Thoracic aorta (tissue), 2 donors: Measurements from ENCODE around the gene CRTC3. TPM values are rescaled to one million over a fixed set of nuclear protein-coding genes. Genes with fewer than 3 reads are reported as not detected.
"Not testable (repeated sequence)": the region's sequence is repeated elsewhere in the genome, so short reads cannot be mapped to it uniquely, and the experiment has no call there.

Experiments
- ATAC-seq: fragments of 150-250 bp; one replicate; pipeline ENCODE4 v1.8.0; 2017; ENCODE audit warnings: low read depth; ENCODE audit not compliant: insufficient number of reproducible peaks, low FRiP score
- DNase-seq: peaks from one replicate; pipeline ENCODE4 v3.0.0-alpha.2; 2020; ENCODE audit warnings: low spot score
- H3K27ac ChIP-seq, 2 donors: fragments of 200-600 bp; sonication (generic); 1 replicate in 1 of 2; 2 replicates in 1 of 2; pipeline ENCODE4 v1.5.1; 2016; ENCODE audit warnings: mild to moderate bottlenecking in 2 of 2, moderate library complexity in 2 of 2
- H3K27me3 ChIP-seq: fragments of 200-600 bp; sonication (generic); replicated peaks from 2 replicates; pipeline ENCODE4 v1.6.0; 2016; ENCODE audit warnings: mild to moderate bottlenecking; ENCODE audit not compliant: insufficient read depth
- H3K36me3 ChIP-seq: fragments of 200-600 bp; sonication (generic); one replicate; pipeline ENCODE4 v1.5.1; 2016
- H3K4me1 ChIP-seq, 2 donors: fragments of 200-600 bp; sonication (generic); 1 replicate in 1 of 2; 2 replicates in 1 of 2; pipeline versions ENCODE4 v1.5.1 to v1.6.0; 2016; ENCODE audit warnings: low read depth in 2 of 2, mild to moderate bottlenecking in 1 of 2; ENCODE audit not compliant: control insufficient read depth in 1 of 2
- H3K4me3 ChIP-seq: fragments of 200-600 bp; sonication (generic); 2 replicates; pipeline ENCODE4 v1.5.1; 2016; ENCODE audit warnings: mild to moderate bottlenecking
- H3K9me3 ChIP-seq: fragments of 200-600 bp; sonication (generic); 2 replicates; pipeline ENCODE4 v1.5.1; 2016
- total RNA-seq, 2 donors: library from RNA; depleted of rRNA; stranded (reverse); fragments of >200 nt; gene quantifications; one replicate each; pipeline versions ENCODE4 v1.1.0 to v1.2.3, GENCODE V29; 2016
- TF ChIP-seq, protein P1 (sequence below): fragments of 200-600 bp; sonication (generic); IDR thresholded peaks from one replicate; pipeline ENCODE4 v1.5.1; 2019; ENCODE audit warnings: antibody characterized with exemption

CRTC3 gene
- total RNA-seq, 2 donors from 2014 or later = 73.2 to 89.8 TPM

- Histone ChIP-seq H3K4me3 (no peak overlapping the region), H3K4me1 (no peaks in the 10 kb centered on the region), H3K27ac (no peak overlapping the region), H3K36me3 (peaks cover 56% of the 10 kb centered on the region), H3K27me3 (no peaks in the 10 kb centered on the region), H3K9me3 (no peaks in the 10 kb centered on the region)
- TF ChIP-seq, protein P1, sequence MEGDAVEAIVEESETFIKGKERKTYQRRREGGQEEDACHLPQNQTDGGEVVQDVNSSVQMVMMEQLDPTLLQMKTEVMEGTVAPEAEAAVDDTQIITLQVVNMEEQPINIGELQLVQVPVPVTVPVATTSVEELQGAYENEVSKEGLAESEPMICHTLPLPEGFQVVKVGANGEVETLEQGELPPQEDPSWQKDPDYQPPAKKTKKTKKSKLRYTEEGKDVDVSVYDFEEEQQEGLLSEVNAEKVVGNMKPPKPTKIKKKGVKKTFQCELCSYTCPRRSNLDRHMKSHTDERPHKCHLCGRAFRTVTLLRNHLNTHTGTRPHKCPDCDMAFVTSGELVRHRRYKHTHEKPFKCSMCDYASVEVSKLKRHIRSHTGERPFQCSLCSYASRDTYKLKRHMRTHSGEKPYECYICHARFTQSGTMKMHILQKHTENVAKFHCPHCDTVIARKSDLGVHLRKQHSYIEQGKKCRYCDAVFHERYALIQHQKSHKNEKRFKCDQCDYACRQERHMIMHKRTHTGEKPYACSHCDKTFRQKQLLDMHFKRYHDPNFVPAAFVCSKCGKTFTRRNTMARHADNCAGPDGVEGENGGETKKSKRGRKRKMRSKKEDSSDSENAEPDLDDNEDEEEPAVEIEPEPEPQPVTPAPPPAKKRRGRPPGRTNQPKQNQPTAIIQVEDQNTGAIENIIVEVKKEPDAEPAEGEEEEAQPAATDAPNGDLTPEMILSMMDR = no peak
- DNase-seq (no peak), ATAC-seq (no peak)
These were observed 95.3 kb downstream of the CRTC3 start for GRCh38 chr15:90625037-90625436.

DNA sequence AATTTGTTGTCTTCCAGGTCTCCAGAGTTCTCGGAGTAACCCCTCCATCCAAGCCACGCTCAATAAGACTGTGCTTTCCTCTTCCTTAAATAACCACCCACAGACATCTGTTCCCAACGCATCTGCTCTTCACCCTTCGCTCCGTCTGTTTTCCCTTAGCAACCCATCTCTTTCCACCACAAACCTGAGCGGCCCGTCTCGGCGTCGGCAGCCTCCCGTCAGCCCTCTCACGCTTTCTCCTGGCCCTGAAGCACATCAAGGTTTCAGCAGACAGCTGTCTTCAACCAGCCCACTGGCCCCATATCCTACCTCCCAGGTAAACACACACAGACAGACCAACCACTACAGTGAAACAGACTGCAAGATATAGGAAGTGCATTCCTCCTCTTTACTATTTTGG, 99.5 kb downstream of the CRTC3 start:
- Histone ChIP-seq H3K27ac (no peak overlapping the region), H3K4me3 (no peak overlapping the region), H3K36me3 (peaks cover 56% of the 10 kb centered on the region), H3K4me1 (no peaks in the 10 kb centered on the region), H3K9me3 (no peaks in the 10 kb centered on the region), H3K27me3 (no peaks in the 10 kb centered on the region)
- DNase-seq (no peak), ATAC-seq (no peak)
- TF ChIP-seq, protein P1 = no peak

DNA sequence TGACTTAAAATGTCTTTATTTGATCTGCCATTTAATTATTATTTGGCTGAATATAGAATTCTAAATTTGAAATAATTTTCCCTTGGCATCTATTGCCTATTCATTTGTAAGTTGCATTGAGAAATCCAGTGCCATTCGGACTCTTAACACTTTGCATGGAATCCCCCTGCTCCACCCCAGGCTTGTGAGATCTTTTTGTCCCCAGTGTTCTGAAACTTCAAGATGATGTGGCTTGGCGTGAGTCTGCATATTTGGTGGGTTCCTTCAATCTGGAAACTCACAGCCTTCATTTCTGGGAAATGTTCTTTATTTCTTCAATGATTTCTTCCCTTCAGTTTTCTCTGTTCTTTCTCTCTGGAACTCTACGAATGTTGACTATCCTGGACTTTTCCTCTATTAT, 103.6 kb downstream of the CRTC3 start:
- H3K27me3 ChIP-seq = no peaks in the 10 kb centered on the region
- ATAC-seq (no peak), DNase-seq (no peak)
- no peak overlapping the region for H3K27ac ChIP-seq
- no peaks in the 10 kb centered on the region for H3K9me3 ChIP-seq
- peaks cover 44% of the 10 kb centered on the region for H3K36me3 ChIP-seq
- no peaks in the 10 kb centered on the region for H3K4me1 ChIP-seq
- TF ChIP-seq, protein P1 = no peak
- no peak overlapping the region for H3K4me3 ChIP-seq

- H3K27me3 ChIP-seq, H3K4me1 ChIP-seq, DNase-seq, H3K27ac ChIP-seq, H3K9me3 ChIP-seq, H3K4me3 ChIP-seq, ATAC-seq: not testable (repeated sequence)
- H3K36me3 ChIP-seq = peaks cover 52% of the 10 kb centered on the region
These were observed 107.3 kb downstream of the CRTC3 start for GRCh38 chr15:90636993-90637392.

- ATAC-seq = no peak
These were observed 108.0 kb downstream of the CRTC3 start for GRCh38 chr15:90637693-90638092.

More at GRCh38 chr15:90637693-90638092, 108.0 kb downstream of the CRTC3 start:
- Histone ChIP-seq H3K27ac (no peak overlapping the region), H3K4me3 (no peak overlapping the region), H3K9me3 (no peaks in the 10 kb centered on the region), H3K36me3 (peaks cover 55% of the 10 kb centered on the region), H3K27me3 (no peaks in the 10 kb centered on the region), H3K4me1 (no peaks in the 10 kb centered on the region)
- TF ChIP-seq, protein P1 = no peak
- DNase-seq = no peak
